PC-9 (cell line): ENCODE results near the gene CADM1.

Experiments
- CTCF ChIP-seq: fragments of 200-600 bp; sonication (generic); conservative IDR thresholded peaks from 2 replicates; pipeline ENCODE4 v1.6.1; 2017; ENCODE audit warnings: mixed run types, antibody characterized with exemption, mild to moderate bottlenecking, moderate library complexity
- EZH2 ChIP-seq: fragments of 200-600 bp; sonication (generic); IDR thresholded peaks from 2 replicates; pipeline ENCODE4 v1.8.0; 2017; ENCODE audit warnings: antibody characterized with exemption, low read depth

GRCh38 chr11:115144014-115144413 lies 360.2 kb downstream of the CADM1 start:
- TF ChIP-seq CTCF (no peak), EZH2 (no peak)
